ENCODE results near the gene ABCC8. TPM values are rescaled to one million over a fixed set of nuclear protein-coding genes. Genes with fewer than 3 reads are reported as not detected.

ABCC8 gene
- polyA plus RNA-seq, 3 donors, result not detected

DNA sequence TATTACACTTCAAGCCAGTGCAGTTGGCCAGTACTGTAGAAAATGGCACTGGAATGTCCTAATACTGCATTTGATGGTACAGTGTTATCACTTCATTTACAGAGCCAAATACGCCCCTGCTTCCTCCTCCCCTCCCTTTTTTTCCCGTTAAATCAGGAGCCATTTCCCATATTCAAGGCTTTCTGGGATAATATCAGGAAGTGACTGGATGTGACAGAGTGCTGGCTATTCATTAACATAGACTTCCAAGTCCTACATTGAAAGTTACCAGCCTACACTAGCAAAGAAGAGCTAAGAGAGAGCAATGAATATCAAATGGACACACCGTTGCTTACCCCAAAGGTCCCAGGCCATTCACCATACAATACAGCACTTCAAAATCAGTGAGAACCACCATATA is 32.1 kb upstream of the ABCC8 start:
- no peak for DNase-seq
- Mint-ChIP-seq H3K4me3 (no peak overlapping the region), H3K36me3 (no peaks in the 10 kb centered on the region), H3K27me3 (ENCODE audit: low read depth in 3 of 3) (peaks cover 2 to 6% (median 5%) of the 10 kb centered on the region in 3 donors), H3K4me1 (no peaks in the 10 kb centered on the region), H3K9me3 (no peaks in the 10 kb centered on the region), H3K27ac (no peak overlapping the region)
- H4K20me1 ChIP-seq (ENCODE audit: insufficient read depth, low read length), result no peaks in the 10 kb centered on the region
- H2AFZ ChIP-seq (ENCODE audit: insufficient read depth, low read depth, low read length, poor library complexity, severe bottlenecking), result no peak overlapping the region
- WGBS (ENCODE audit: insufficient coverage), result no CpG with 5 or more reads among the region's 3 CpGs
- no peaks in the 10 kb centered on the region for H3K4me1 ChIP-seq (ENCODE audit: control insufficient read depth in 1 of 2, insufficient read depth in 2 of 2, low read length in 2 of 2)
- H3K4me2 ChIP-seq (replicated peaks; ENCODE audit: extremely low read depth, low read length, poor library complexity, severe bottlenecking), result no peak overlapping the region
- TF ChIP-seq, protein P1, sequence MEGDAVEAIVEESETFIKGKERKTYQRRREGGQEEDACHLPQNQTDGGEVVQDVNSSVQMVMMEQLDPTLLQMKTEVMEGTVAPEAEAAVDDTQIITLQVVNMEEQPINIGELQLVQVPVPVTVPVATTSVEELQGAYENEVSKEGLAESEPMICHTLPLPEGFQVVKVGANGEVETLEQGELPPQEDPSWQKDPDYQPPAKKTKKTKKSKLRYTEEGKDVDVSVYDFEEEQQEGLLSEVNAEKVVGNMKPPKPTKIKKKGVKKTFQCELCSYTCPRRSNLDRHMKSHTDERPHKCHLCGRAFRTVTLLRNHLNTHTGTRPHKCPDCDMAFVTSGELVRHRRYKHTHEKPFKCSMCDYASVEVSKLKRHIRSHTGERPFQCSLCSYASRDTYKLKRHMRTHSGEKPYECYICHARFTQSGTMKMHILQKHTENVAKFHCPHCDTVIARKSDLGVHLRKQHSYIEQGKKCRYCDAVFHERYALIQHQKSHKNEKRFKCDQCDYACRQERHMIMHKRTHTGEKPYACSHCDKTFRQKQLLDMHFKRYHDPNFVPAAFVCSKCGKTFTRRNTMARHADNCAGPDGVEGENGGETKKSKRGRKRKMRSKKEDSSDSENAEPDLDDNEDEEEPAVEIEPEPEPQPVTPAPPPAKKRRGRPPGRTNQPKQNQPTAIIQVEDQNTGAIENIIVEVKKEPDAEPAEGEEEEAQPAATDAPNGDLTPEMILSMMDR (IDR thresholded peaks at IDR 0.05), result no peak
- no peaks in the 10 kb centered on the region for H3K79me2 ChIP-seq (ENCODE audit: insufficient read depth, low read length)
- H3K27ac ChIP-seq (ENCODE audit: low read depth in 1 of 2, low read length in 2 of 2), result no peak overlapping the region
- no peaks in the 10 kb centered on the region for H3K27me3 ChIP-seq (ENCODE audit: control insufficient read depth in 2 of 2, insufficient read depth in 2 of 2, low read length in 2 of 2)
- H3K9ac ChIP-seq (ENCODE audit: insufficient read depth, low read length, poor library complexity, severe bottlenecking), result no peak overlapping the region
- intact Hi-C loops (cut with micrococcal nuclease), result loop anchor here in 1 of 2 donors (10.0 kb wide), 1 partner anchor 274 kb away; no protein-coding TSS in a partner anchor
- no peaks in the 10 kb centered on the region for H3K36me3 ChIP-seq (replicated peaks in 1 of 2; ENCODE audit: control insufficient read depth in 1 of 2, insufficient read depth in 2 of 2, low read length in 2 of 2)
- no peaks in the 10 kb centered on the region for H3K9me3 ChIP-seq (replicated peaks in 1 of 2; ENCODE audit: control insufficient read depth in 1 of 2, insufficient read depth in 1 of 2, low read length in 2 of 2)
- H3K4me3 ChIP-seq (replicated peaks in 1 of 3; ENCODE audit: low read depth in 2 of 3, low read length in 3 of 3), result no peak overlapping the region

DNA sequence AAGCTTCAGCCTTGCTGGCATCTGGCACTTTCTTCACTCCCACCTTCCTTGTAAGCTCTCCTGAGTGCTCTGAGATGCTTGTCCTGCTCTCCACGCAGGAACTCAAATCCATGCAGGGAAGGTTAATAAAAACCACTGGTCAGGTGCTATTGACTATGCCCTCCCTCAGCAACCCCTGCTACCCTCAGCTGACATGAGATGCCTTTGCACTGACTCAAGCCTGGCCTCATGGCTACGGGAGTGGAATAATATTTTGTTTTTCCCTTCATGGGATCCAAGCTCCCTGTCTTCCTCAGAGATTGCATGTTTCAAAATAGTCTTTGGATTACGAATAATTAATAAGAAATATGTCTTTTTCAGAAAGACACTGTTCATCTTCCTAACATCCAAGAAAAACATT is 31.7 kb upstream of the ABCC8 start:
- H2AFZ ChIP-seq (ENCODE audit: insufficient read depth, low read depth, low read length, poor library complexity, severe bottlenecking), result no peak overlapping the region
- H3K36me3 Mint-ChIP-seq, result no peaks in the 10 kb centered on the region
- H3K4me3 Mint-ChIP-seq, result no peak overlapping the region
- no peak overlapping the region for H3K27ac ChIP-seq (ENCODE audit: low read depth in 1 of 2, low read length in 2 of 2)
- TF ChIP-seq, protein P1 (IDR thresholded peaks at IDR 0.05), result no peak
- H3K9ac ChIP-seq (ENCODE audit: insufficient read depth, low read length, poor library complexity, severe bottlenecking), result no peak overlapping the region
- no peaks in the 10 kb centered on the region for H3K4me1 ChIP-seq (ENCODE audit: control insufficient read depth in 1 of 2, insufficient read depth in 2 of 2, low read length in 2 of 2)
- H3K27me3 Mint-ChIP-seq (ENCODE audit: low read depth in 3 of 3), result peaks cover 2 to 9% (median 5%) of the 10 kb centered on the region in 3 donors
- no peaks in the 10 kb centered on the region for H3K9me3 ChIP-seq (replicated peaks in 1 of 2; ENCODE audit: control insufficient read depth in 1 of 2, insufficient read depth in 1 of 2, low read length in 2 of 2)
- H3K4me2 ChIP-seq (replicated peaks; ENCODE audit: extremely low read depth, low read length, poor library complexity, severe bottlenecking), result no peak overlapping the region
- H3K27me3 ChIP-seq (ENCODE audit: control insufficient read depth in 2 of 2, insufficient read depth in 2 of 2, low read length in 2 of 2), result no peaks in the 10 kb centered on the region
- H3K27ac Mint-ChIP-seq, result no peak overlapping the region
- intact Hi-C loops (cut with micrococcal nuclease), result loop anchor here in 1 of 2 donors (10.0 kb wide), 1 partner anchor 274 kb away; no protein-coding TSS in a partner anchor
- no peak overlapping the region for H3K4me3 ChIP-seq (replicated peaks in 1 of 3; ENCODE audit: low read depth in 2 of 3, low read length in 3 of 3)
- H3K9me3 Mint-ChIP-seq, result no peaks in the 10 kb centered on the region
- H3K79me2 ChIP-seq (ENCODE audit: insufficient read depth, low read length), result no peaks in the 10 kb centered on the region
- no peak for DNase-seq
- H4K20me1 ChIP-seq (ENCODE audit: insufficient read depth, low read length), result no peaks in the 10 kb centered on the region
- H3K4me1 Mint-ChIP-seq, result no peaks in the 10 kb centered on the region
- 75% methylated on average over 1 of the region's 3 CpGs for WGBS (ENCODE audit: insufficient coverage)
- no peaks in the 10 kb centered on the region for H3K36me3 ChIP-seq (replicated peaks in 1 of 2; ENCODE audit: control insufficient read depth in 1 of 2, insufficient read depth in 2 of 2, low read length in 2 of 2)

Data from CD14-positive monocyte (primary cell).